ENCODE results near the gene LRRK2. TPM values are rescaled to one million over a fixed set of nuclear protein-coding genes. Genes with fewer than 3 reads are reported as not detected.

Gene LRRK2
- total RNA-seq, 2 donors from 2014 or later, result 8.2 to 13.7 TPM

DNA sequence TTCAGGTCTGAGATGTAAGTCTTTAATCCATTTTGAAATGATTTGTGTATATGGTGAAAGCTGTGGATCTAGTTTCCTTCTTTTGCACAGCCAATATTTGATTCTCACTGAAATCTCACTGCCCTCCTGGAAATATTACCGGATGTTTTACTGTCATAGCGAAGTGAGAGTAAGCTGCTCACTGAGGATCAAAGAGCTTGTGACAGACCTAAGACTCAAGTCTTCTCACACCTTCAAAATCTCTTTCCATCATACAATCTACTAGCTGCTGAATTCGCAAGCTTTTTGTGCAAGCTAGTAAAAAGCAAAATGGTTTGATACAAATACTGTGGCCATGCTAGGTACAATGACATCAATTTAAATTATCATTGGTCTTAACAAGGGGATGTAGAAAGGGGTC, 3.9 kb downstream of the LRRK2 start:
- no peaks in the 10 kb centered on the region for H3K27me3 ChIP-seq
- H3K4me3 ChIP-seq, result no peak overlapping the region
- no peak overlapping the region for H3K27ac ChIP-seq
- no peaks in the 10 kb centered on the region for H3K9me3 ChIP-seq
- 55 to 63% methylated on average over 3 of the region's 3 CpGs for WGBS, 2 donors
- no peaks in the 10 kb centered on the region for H3K36me3 ChIP-seq (replicated peaks in 1 of 2; ENCODE audit: insufficient read depth in 1 of 2, low read depth in 2 of 2)
- intact Hi-C loops (cut with DNase I), result no loop called here
- no peak for ATAC-seq
- TF ChIP-seq, protein P1, sequence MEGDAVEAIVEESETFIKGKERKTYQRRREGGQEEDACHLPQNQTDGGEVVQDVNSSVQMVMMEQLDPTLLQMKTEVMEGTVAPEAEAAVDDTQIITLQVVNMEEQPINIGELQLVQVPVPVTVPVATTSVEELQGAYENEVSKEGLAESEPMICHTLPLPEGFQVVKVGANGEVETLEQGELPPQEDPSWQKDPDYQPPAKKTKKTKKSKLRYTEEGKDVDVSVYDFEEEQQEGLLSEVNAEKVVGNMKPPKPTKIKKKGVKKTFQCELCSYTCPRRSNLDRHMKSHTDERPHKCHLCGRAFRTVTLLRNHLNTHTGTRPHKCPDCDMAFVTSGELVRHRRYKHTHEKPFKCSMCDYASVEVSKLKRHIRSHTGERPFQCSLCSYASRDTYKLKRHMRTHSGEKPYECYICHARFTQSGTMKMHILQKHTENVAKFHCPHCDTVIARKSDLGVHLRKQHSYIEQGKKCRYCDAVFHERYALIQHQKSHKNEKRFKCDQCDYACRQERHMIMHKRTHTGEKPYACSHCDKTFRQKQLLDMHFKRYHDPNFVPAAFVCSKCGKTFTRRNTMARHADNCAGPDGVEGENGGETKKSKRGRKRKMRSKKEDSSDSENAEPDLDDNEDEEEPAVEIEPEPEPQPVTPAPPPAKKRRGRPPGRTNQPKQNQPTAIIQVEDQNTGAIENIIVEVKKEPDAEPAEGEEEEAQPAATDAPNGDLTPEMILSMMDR (IDR thresholded peaks at IDR 0.05), result no peak
- TF ChIP-seq POLR2A (IDR thresholded peaks at IDR 0.05), result no peak
- peaks cover 28% of the 10 kb centered on the region for H3K4me1 ChIP-seq
- DNase-seq, result no peak

GRCh38 chr12:40229690-40230651, 5.2 kb downstream of the LRRK2 start:
- DNase-seq (no peak), ATAC-seq (no peak)
- intact Hi-C loops (cut with DNase I), result no loop called here
- no peak for TF ChIP-seq POLR2A (IDR thresholded peaks at IDR 0.05)
- TF ChIP-seq, protein P1 (IDR thresholded peaks at IDR 0.05), result no peak
- Histone ChIP-seq H3K27ac (peak overlapping the region in 1 of 4 donors; percentile 14), H3K9me3 (no peaks in the 10 kb centered on the region), H3K4me1 (peaks cover 28% of the 10 kb centered on the region), H3K27me3 (no peaks in the 10 kb centered on the region), H3K36me3 (replicated peaks in 1 of 2; ENCODE audit: insufficient read depth in 1 of 2, low read depth in 2 of 2) (no peaks in the 10 kb centered on the region), H3K4me3 (no peak overlapping the region)
- WGBS, 2 donors, result 38 to 43% methylated on average over 10 of the region's 10 CpGs

- no peak for TF ChIP-seq POLR2A (IDR thresholded peaks at IDR 0.05)
- TF ChIP-seq, protein P1 (IDR thresholded peaks at IDR 0.05), result no peak
- intact Hi-C loops (cut with DNase I), result no loop called here
- DNase-seq (no peak), ATAC-seq (no peak)
- WGBS, 2 donors, result 40 to 67% methylated on average over 1 of the region's 1 CpG
- Histone ChIP-seq H3K4me3 (no peak overlapping the region), H3K9me3 (no peaks in the 10 kb centered on the region), H3K27me3 (no peaks in the 10 kb centered on the region), H3K36me3 (replicated peaks in 1 of 2; ENCODE audit: insufficient read depth in 1 of 2, low read depth in 2 of 2) (no peaks in the 10 kb centered on the region), H3K4me1 (peaks cover 15% of the 10 kb centered on the region), H3K27ac (no peak overlapping the region)
Observed at GRCh38 chr12:40232602-40233001, 7.8 kb downstream of the LRRK2 start.

DNA sequence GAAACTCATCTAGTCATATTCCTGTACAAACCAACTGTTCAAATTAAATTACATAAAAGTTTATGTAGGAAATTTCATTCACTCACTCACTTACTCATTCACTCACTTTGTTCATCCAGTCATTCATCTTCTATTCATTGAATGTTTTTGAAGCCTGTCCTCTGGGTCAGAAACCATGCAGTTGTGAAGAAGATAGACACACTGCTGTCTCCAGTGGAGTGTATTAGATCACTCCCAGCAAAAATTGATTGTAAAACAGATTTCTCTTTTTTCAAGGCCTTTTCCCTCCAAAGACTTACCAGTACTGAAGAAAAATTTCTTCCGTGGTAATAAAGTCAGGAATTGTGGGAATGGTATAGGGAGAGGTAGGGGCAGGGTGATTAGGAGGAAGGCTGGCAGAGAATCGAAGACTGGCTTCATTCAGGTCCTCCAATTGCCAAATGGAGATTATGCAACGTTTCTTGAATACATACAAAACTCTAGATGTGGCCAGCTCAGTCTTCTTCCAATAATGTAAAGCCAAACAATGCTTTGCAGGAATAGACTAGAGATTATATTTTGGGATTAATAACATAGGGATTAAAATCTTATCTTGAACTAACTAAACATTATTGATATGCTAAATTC, 9.1 kb downstream of the LRRK2 start:
- no peak for TF ChIP-seq POLR2A (IDR thresholded peaks at IDR 0.05)
- TF ChIP-seq, protein P1 (IDR thresholded peaks at IDR 0.05), result no peak
- no peak overlapping the region for H3K4me3 ChIP-seq
- no peak overlapping the region for H3K27ac ChIP-seq
- no peaks in the 10 kb centered on the region for H3K9me3 ChIP-seq
- ATAC-seq, result no peak
- 59 to 63% methylated on average over 3 of the region's 3 CpGs for WGBS, 2 donors
- no peak for DNase-seq
- no peaks in the 10 kb centered on the region for H3K27me3 ChIP-seq
- H3K36me3 ChIP-seq (replicated peaks in 1 of 2; ENCODE audit: insufficient read depth in 1 of 2, low read depth in 2 of 2), result no peaks in the 10 kb centered on the region
- intact Hi-C loops (cut with DNase I), result no loop called here
- H3K4me1 ChIP-seq, result peaks cover 13% of the 10 kb centered on the region

Data from body of pancreas (tissue), 4 donors.